Left ventricle myocardium inferior (tissue), 1 donor: ENCODE results near the gene GGACT. TPM values are rescaled to one million over a fixed set of nuclear protein-coding genes. Genes with fewer than 3 reads are reported as not detected.

Source experiments
- DNase-seq: peaks from one replicate; pipeline ENCODE4 v3.0.0-alpha.2; 2020
- H3K27ac ChIP-seq: fragments of 200-600 bp; replicated peaks from 2 replicates; pipeline ENCODE4 v1.8.0; 2021
- H3K27me3 ChIP-seq: fragments of 200-600 bp; 2 replicates; pipeline ENCODE4 v1.8.0; 2021; ENCODE audit warnings: low read depth
- H3K36me3 ChIP-seq: fragments of 200-600 bp; 2 replicates; pipeline ENCODE4 v1.8.0; 2021
- H3K4me1 ChIP-seq: fragments of 200-600 bp; 2 replicates; pipeline ENCODE4 v1.8.0; 2021
- H3K4me3 ChIP-seq: fragments of 200-600 bp; 2 replicates; pipeline ENCODE4 v1.8.0; 2021; ENCODE audit warnings: mild to moderate bottlenecking, moderate library complexity
- H3K9me3 ChIP-seq: fragments of 200-600 bp; replicated peaks from 2 replicates; pipeline ENCODE4 v1.8.0; 2021
- CTCF ChIP-seq: fragments of 200-600 bp; IDR thresholded peaks from 2 replicates; pipeline ENCODE4 v1.8.0; 2021; ENCODE audit warnings: antibody characterized with exemption, mild to moderate bottlenecking, borderline replicate concordance
- intact Hi-C: fragments of 100-400 bp; cut with micrococcal nuclease; formaldehyde crosslinking; loops from one replicate; pipeline ENCODE4 v1.11.0; 2022
- total RNA-seq: library from RNA; stranded (reverse); fragmentation: NEBNext Ultra II Directional; extraction: Animal tissue kit (Norgen Biotek cat#: 25700); gene quantifications from one replicate; pipeline ENCODE4 v1.2.1, GENCODE V29; 2021
- donor health status: DM: no; HTN: yes; CAD: no; lungs with severe emphysema.

Gene GGACT
- total RNA-seq, 1 donor from 2014 or later = 1.8 TPM

- intact Hi-C loops = no loop called here
- no peaks in the 10 kb centered on the region for H3K27me3 ChIP-seq
- H3K9me3 ChIP-seq = no peaks in the 10 kb centered on the region
- H3K4me1 ChIP-seq = peaks cover 1% of the 10 kb centered on the region
- DNase-seq = no peak
- H3K27ac ChIP-seq = no peak overlapping the region
- H3K4me3 ChIP-seq = no peak overlapping the region
- no peak for TF ChIP-seq CTCF
- peaks cover 8% of the 10 kb centered on the region for H3K36me3 ChIP-seq
Measured at GRCh38 chr13:100519626-100520025, 69.0 kb downstream of the GGACT start.

GRCh38 chr13:100518394-100519062 lies 70.1 kb downstream of the GGACT start:
- DNase-seq = no peak
- peaks cover 7% of the 10 kb centered on the region for H3K4me1 ChIP-seq
- peaks cover 8% of the 10 kb centered on the region for H3K36me3 ChIP-seq
- no peaks in the 10 kb centered on the region for H3K27me3 ChIP-seq
- H3K4me3 ChIP-seq = no peak overlapping the region
- TF ChIP-seq CTCF = no peak
- H3K27ac ChIP-seq = no peak overlapping the region
- no peaks in the 10 kb centered on the region for H3K9me3 ChIP-seq
- intact Hi-C loops = no loop called here

GRCh38 chr13:100517728-100518127 lies 70.9 kb downstream of the GGACT start:
- intact Hi-C loops = no loop called here
- Histone ChIP-seq H3K36me3 (peaks cover 8% of the 10 kb centered on the region), H3K9me3 (no peaks in the 10 kb centered on the region), H3K4me3 (no peak overlapping the region), H3K27me3 (no peaks in the 10 kb centered on the region), H3K27ac (no peak overlapping the region), H3K4me1 (peaks cover 7% of the 10 kb centered on the region)
- no peak for TF ChIP-seq CTCF
- no peak for DNase-seq

GRCh38 chr13:100517135-100517534 lies 71.5 kb downstream of the GGACT start:
- intact Hi-C loops = no loop called here
- H3K27ac ChIP-seq = no peak overlapping the region
- peaks cover 8% of the 10 kb centered on the region for H3K36me3 ChIP-seq
- no peak for DNase-seq
- H3K27me3 ChIP-seq = no peaks in the 10 kb centered on the region
- H3K4me1 ChIP-seq = peaks cover 7% of the 10 kb centered on the region
- H3K4me3 ChIP-seq = no peak overlapping the region
- no peaks in the 10 kb centered on the region for H3K9me3 ChIP-seq
- no peak for TF ChIP-seq CTCF

GRCh38 chr13:100515410-100515800 lies 73.2 kb downstream of the GGACT start:
- Histone ChIP-seq H3K27ac (no peak overlapping the region), H3K4me3 (no peak overlapping the region), H3K36me3 (peaks cover 8% of the 10 kb centered on the region), H3K27me3 (no peaks in the 10 kb centered on the region), H3K4me1 (peaks cover 22% of the 10 kb centered on the region), H3K9me3 (no peaks in the 10 kb centered on the region)
- no peak for TF ChIP-seq CTCF
- no peak for DNase-seq
- intact Hi-C loops = loop anchor here (2.0 kb wide), 1 partner anchor 859 kb away; no protein-coding TSS in a partner anchor
